GM18867 (cell line): ENCODE data around the gene SMC3.
A peak's percentile ranks its signal among the peaks of the same experiment; 100 is the strongest.
"Not testable (repeated sequence)": the region's sequence is repeated elsewhere in the genome, so short reads cannot be mapped to it uniquely, and the experiment has no call there.

Source experiments
- ATAC-seq: cut with Tn5 transposase; IDR thresholded peaks from one replicate; pipeline ENCODE4 v1.9.1; 2021; ENCODE audit warnings: mild to moderate bottlenecking, moderate library complexity; ENCODE audit not compliant: unreplicated experiment

The SMC3 gene

DNA sequence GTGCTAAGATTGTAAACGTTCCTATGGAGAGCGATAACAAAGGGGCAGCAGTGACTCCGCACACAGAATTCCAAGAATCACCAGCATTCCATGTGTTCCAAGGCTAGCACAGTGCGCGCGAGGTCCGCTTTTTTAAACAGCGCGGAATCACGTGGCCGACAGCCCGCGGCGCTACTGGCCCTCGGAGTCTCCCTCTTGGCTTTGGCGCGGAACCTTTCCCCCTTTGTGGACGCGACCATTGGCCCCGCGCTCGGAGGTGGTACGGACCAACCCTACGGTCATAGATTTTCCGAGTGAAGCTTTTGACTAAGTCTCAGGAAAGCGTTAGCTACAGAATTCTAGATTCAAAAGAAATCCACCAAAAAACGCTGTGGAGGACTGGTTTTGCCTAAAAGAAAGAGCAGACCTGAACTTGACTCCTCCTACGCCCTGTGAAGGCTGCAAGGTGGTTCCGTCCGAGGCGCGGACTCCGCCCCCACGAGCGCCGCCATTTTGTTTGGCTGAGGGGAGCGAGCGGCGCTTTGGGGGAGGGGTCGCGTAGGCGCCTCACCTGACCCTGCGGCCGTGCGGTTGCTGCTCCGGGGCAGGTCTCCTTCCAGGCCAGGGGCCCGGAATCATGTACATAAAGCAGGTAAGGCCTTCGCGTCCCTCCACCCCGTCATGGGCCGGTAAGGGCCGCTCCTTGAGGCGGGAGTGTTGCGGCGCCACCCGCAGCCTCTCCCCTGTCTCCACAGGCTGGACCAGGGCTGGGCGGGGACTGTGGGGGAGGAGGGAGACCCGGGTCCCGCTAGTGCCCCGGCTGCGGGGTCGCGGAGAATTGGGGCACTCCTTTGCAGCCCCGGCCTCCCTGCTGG, at the start of gene SMC3:
TSS of gene SMC3 (plus strand) at position 495 of the 854 bp plus-strand sequence. CDS start at position 617, 122 bp downstream.
- ATAC-seq: peak; percentile 88

DNA sequence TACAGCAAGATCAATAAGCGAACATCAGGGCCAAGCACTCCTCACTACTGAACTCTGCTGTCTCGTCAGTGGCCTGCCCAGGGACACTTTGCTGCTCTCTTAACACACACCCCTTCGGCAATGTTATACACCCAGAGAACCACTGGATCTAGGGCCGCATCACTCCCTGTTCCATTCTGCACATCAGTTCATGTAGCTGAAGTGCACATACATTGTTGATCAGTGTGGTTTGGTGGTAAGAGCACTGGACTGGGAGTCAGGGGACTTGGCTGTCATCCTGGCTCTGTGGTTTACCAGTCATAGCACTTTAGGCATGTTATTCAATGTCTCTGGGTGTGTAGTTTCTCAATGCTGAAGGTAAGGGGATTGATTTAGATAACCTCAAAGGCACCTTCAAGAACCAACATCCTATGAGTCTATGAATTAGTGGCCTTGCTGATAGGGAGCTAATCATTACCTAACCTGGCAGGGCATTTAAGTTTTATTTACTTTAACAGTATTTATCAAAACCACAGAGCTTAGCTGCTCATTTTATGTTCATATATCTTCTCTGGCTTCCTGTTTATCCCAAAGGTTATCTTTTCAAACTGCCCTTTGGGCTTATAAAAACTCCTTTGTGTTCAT, 45.0 kb upstream of the SMC3 start:
- ATAC-seq: no peak

DNA sequence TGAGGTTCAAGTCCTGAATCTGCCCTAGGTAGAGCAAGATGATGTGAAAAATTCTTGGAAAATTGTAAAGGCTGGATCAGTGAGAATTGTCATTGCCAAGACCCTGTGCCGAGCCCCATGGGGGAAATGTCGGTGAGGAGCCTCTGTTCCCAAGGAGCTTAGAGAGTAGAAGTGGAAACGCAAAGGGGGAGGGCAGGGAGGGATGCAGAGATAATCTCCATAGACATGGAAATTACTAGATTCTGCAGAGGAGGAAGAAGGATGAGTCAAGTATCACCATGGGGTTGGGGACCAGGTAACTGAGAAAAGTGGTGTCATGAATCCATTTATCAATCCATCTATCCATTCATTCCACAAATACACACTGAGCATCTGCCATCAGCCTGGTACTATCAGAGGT, 43.8 kb upstream of the SMC3 start:
- no peak for ATAC-seq

DNA sequence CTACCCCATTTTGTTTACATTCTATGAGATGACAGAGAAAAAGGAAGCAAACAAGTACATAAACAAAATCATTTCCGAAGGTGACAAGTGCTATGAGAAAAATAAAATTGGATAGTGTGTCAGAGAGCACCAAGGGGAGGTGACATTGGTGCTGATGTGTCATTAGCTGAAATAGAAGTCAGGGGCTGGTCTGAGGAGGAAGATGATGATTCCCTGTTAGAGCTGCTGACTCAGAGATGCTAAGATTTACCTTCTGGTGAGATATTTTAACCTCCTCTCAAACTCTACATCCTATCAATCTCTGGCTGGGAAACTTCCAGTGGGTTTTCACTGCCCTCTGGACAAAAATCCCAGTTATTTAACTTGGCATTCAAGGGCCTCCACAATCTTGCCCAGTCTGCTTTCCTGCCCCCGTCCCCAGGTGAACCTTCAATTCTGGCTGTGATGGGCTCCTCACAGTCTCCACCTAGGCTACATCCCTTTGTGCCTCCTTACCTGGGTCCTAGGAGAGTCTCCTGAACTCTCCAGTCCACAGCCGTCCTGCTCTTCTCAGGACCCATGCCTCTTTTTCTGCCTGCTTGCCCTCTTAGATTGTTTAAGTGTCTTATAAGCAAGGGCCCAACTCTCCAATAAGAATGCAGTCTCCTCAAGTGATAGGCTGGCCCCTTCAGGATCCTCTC, 43.2 kb upstream of the SMC3 start:
- no peak for ATAC-seq

DNA sequence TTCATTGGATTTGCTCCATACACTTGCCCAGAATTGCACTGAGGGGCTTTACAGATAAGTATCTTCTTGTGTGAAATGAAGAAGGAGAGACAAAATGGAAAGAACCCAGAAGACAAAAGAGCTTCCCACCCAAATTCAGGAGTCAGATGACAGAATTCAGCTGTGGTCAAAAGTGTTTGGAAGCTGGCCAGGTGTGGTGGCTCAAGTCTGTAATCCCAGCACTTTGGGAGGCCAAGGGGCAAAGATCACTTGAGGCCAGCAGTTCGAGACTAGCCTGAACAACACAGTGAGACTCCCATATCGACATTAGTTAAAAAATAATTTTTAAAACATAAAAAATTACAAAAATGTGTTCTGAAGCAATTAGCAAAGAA, 42.6 kb upstream of the SMC3 start:
- no peak for ATAC-seq

DNA sequence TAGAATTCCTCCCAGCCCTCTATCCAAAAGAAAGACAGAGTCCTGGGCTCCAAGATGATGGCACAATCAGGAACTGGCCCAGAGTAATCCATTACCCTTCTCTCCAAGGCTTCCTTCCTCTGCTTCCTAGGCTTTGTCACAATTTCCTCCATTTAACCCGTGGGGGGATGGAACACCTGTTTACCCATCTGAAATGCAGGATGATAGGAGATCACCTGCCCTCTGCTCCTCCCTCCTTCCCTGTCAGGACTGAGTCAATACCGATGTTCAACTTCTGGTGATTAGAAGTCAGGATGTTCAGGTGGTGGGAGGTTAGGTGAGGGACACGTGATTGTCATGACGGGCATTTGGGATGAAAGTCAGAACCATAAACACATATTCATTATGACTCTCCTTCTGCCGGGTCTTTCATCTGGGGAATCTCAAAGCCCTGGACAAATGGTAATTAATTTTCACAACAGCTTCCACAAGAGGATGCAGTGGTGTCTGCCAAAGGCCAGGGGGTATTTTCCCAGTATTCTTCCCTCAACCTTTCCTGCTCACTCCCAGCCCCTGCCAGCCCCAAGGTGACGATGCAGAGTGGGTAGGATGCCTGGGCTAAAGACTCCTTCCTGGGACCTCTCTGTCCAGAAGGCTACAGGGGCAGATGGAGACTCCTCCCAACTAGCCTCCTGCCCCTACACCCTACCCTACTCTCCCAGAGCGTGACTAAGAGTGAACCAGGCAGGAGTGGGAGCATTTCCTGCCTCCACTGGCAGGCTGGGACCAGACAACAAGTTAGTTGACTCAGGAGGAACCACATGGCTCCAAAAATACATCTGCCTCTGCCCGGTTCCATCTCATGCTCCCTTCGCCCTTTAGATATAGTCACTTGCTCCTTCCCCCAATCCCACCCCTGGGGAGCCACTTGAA, 41.9 kb upstream of the SMC3 start:
- no peak for ATAC-seq

DNA sequence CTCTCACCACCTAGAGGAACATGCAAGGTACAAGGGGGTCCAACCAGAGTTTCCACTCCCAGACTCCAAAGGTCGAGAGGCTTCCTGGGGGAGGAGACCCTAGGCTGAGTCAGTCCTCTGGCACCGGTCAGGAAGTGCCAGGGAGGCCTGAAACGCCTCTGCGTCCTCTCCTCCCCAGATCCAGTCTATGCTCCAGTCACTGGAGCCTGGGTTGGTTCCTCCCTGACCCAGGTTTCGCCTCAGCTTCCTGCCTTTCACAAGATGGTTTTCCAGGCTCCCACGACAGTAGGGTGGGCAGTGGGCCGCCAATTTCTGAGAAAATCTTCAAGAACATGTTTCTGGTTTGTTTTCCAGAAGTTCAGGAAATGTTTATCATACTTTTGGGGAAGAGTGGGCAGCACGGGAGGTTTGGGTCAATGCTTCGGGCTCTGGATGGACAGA, 39.7 kb upstream of the SMC3 start:
- ATAC-seq: no peak

DNA sequence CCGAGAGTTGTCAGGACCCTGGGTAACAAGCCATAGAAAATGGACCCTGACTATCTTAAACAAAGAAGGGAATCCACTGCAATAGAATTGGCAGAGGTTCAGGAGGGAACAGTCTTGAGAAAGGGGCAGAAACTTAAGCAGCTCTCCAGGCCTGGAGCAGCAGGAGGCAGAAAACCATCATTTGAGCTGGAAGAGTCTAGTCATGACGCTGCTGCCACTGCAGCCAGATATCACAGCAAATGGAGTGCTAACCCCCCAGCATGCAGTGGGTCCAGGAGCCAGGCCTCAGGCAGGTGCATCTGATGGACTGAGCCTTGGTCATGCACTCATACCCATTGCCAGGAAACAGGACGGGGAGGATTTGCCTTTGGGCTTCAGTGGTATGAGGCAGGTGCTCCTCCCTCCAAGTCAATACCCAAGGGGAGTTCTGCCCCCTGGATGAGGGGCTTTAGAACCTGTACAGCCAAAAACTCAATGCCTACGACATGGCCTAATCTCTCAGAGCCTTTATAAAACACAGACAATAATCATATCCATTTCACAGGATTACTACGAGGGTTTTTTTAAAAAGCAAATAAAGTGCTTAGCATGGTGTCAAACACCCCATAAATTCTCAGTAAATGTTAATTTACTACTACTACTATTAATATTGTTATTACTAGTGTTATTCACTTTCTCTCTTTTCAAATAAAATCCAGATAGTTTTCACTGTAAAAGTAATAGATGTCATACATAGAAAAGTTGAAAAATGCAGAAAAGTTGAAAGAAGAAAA, 39.1 kb upstream of the SMC3 start:
- ATAC-seq: peak; percentile 20

DNA sequence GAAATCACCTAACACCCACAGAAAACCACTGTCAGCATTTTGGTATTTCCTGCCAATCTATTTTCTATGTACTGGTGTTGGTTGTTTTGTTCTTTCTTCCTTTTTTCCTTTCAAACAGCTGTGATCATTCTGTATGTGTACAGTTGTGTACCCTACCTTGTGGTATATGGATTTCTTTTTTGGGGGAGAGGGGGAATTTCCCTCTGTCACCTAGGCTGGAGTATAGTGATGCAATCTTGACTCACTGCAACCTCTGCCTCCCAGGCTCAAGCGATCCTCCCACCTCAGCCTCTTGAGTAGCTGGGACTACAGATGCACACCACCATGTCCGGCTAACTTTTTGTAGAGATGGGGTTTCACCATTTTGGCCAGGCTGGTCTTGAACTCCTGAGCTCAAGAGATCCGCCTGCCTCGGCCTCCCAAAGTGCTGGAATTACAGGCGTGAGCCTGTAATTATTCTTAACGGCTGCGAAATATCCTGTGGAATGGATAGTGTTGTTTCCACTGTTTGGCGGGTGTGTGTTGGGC, 38.4 kb upstream of the SMC3 start:
- ATAC-seq: peak; percentile 72

DNA sequence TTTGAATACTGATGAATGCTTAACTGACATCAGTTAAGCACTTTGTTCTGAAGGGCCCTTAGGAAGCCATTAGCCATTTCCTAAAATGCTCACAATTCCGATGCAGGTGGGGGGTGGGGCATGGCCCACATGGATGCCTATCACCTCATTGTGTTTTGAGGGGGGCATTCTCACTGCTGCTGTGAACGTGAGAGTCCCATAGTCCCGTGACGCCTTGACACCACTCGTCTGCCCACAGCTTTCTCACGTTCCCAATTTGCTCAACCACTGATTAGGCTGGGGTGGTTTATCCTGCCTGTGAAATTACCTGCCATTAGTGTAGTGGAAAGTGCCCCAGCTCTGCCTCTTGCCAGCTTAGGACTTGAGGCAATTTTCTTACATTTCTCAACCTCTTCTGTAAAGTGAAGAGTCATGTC, 37.9 kb upstream of the SMC3 start:
- ATAC-seq: peak; percentile 34

DNA sequence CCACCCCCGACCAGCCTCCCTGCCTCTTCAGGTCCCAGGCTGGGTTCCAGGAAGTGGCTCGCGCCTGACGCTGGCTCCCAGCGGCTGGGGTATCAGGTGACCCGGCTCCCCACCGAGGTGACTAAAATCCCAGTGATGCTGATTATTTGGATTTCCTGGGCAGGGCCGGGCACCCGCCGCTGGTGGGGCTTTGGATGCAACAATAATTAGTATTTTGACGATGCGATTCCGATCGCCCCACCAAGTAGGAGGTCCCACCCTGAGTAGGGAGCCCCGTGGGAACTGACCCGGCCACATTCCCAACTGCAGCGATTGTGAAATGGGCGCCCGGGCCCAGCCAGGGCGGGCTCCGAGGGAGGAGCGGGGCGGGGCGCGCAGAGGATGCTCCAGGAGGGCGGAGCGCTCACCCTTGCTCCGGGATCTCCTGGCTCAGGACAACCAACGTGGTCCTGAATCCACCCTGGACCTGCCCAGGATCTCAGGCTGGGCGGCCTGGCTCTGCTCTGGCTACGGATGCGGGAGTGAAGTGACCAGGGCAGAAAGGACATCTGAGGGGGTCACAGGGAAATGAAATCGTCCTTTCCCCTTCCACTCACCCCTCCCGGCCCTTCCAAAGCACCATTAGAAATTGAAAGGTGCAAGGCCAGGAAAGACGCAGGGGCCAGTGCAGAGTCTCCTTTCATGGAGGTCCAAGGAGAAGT, 37.2 kb upstream of the SMC3 start:
- ATAC-seq: no peak

DNA sequence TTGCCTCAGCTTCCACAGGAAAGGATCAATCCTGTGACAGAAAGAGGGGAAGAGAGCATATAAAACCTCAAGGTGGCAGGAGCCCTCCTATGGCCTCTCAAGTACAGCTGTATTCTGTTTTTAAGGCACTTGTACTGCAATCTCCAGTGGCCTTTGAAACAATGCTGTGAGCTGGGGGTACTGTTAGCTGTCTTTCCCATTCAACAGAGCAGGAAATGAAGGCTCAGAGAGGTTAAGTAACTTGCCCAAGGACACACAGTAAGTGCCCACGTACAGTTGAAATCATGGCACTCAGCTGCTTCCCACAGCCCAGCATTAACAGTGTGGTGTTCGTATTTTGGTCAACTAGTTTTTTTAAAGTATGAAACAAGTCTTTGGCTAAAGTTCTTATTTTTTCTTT, 35.8 kb upstream of the SMC3 start:
- ATAC-seq: no peak

DNA sequence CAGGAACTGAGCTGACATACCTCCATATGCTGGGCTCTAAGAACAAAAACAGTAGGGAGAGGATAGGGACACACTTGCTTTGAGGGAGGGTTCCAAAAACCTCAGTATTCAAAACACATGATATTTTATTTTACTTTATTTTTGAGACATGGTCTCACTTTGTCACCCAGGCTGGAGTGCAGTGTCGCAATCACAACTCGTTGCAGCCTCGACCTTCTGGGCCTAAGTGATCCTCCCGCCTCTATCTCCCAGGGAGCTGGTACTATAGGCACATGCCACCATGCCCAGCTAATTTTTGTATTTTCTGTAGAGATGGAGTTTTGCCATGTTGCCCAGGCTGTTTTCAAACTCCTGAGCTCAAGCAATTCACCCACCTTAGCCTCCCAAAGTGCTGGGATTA, 34.9 kb upstream of the SMC3 start:
- ATAC-seq: not testable (repeated sequence)

DNA sequence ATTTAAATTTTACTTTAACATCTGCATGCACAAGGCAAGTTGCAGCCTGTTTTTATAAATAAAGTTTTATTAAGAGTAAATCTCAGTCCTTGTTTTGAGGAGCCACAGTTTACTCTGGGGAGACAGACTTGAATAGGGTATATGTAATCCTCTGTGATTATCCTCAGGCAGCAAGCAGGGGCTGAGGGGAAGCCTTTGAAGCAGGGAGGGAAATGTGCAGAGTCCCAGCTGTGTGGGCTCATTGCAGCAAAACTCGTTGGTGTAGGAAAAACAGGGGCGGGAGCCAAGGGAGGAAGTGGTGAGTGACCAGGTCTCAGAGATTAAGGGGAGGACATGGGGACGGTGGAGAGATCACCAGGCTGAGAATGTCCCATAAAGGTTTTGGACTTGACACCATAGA, 34.3 kb upstream of the SMC3 start:
- ATAC-seq: no peak

DNA sequence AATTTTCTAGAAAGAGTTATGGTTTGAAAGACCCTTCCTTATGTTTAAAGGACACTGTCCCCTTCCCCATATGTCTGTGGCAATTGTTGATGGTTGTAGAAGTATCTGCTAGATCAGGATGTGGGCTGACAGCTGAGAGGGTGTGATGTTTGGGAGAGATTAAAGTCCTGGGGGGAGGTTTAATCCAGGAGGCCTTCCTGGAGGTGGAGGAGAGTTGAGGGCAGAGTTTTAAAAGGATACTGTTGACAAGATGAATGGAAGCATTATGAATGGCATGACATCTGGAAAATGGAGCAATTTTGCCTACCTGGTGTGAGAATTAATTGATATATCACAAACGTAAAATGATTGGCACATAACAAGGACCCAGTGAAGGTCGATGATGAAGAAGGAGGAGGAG, 32.9 kb upstream of the SMC3 start:
- no peak for ATAC-seq

DNA sequence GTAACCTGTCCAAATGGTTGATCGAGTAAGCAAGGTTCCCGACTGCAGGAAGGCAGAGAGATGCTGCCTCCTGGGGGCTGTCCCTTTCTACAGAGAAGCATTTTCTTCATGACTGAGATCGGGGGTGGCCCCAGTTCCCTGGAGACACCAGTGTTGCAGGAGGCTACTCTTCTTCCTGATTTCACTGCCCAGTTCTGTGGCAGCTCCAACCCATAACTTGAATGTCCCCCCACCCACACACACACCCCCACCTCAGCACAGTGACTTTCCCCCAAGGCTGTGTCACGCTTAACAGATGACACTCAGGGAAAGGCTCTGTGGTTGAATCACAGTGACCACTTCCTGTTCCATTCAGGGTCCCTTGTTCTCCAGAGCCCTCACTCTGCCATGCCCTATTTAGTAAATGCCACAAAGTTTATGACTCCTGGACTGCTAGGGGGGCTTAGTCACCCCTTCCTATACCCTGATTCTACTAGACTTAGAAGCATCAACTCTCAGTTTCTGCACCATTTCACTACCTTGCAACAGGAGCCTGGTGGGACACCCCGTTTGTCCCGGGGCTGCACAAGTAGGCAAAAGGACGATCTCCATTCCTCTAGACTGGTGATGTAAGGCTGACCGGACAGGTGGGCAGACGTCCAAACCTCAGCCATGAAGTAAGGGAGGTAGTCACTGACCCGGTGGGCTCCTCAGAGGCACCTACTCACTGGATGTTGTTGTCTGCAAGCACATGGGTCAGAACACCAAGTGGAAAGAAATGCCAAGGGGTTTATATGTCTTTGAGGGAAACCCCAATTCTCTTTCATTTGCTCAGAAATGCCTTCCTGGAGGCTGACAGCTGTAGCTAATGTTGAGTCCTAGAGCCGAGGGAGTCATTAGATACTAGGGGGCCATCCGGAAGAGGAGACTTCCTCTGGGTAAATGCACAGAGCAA, 31.3 kb upstream of the SMC3 start:
- peak; percentile 85 for ATAC-seq

DNA sequence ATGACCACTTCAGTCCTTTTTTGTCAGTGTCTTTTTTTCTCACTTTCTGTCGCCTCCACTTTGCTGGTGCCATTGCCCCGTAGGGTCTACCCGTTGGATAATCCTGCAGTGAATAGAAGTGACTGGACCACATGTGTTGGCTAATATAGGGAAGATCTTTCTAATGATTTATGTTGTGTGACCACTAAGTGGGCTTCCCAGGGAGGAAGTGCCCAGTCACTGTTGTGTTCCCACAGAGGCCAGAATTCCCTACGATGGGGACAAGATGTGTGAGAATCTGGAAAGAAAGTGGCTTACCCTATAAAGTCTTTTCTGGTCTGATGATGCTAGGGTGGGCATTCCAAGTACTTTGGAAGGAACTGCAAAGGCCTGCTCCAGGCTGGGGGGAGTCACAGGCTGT, 28.4 kb upstream of the SMC3 start:
- ATAC-seq: no peak

DNA sequence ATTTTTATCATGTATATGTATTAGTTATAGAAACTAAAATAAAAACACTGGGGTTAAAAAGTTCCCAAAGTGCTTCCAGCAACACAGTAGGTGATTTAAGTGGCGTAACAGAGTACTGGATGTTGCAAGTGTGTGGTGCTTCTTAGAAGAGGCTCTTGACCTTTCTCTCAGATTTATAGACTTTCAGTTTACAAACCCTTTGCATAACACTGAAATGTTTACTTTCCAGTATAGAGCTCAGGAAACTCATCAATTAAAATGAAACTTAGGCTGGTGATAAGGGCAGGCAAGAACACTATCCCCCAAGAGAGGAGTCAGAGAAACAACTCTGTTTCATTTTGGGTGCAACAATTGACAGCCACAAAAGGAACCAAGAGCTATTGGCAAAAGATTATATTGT, 27.5 kb upstream of the SMC3 start:
- ATAC-seq: no peak
